ENCODE data around the gene COPS7B.
"Not testable (repeated sequence)": the region's sequence is repeated elsewhere in the genome, so short reads cannot be mapped to it uniquely, and the experiment has no call there.

Gene COPS7B

DNA sequence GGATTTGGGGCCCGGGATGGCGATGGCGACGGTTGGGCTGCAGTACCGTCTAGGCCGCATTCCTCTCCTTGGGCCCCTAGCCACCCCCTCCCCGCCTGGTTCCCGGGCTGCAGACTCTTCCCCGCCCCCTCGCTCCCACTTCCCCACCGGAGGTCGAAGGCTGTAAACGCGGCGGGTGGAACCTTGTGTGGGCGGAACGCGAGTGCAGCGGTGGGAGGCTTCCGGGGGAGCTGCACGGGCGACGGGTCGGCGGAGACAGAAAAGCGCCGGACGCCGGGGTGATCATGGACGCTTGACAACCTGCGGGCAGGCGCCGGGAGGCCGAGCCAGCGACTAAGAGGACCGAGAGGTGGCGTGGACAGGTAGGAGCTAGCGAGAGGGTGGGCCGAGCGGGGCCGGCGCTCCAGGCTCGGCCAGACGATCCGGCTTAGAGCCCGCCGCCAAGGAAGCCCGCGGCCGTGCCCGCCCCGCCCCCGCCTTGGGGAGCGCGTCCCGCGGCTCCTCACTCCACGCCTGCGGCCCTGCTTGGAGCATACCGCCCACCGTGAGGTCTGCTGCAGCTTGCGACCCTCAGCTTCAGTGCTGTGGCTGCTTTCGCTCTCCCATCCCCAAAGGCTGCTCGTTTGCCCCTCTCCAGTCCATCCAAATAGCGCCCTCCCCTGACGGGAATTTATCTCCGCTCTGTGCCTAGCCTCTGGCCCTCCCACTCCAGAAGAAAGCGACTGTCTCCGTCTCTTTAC is at the start of gene COPS7B:
Gene COPS7B (plus strand): TSS at position 269 of the 740 bp plus-strand sequence. CDS start 2,126 bp downstream, outside the sequence.
- DNase-seq (ENCODE audit: low read depth) = peak; percentile 67

DNA sequence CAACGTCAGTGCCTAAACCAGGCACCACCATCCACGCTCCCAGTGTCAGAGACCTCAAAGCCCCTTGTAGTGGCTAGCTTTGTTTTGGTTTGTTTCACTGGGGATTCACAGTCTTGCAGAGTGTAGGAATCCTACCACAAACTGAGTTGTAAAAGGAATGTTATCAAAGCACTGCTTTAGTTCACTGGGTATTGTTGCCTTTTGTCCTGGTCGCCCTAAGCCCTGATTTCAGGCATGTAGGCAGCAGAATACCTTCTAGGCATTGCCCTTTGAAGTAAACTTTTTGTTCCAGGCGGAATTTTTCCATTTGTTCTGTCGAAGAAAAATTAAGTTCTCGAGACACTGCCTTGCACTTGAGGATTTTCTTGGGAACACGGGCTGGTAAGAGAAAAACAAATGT is 48.5 kb upstream of the COPS7B start:
- DNase-seq (ENCODE audit: low read depth) = no peak

- DNase-seq (ENCODE audit: low read depth) = no peak
Observed at GRCh38 chr2:231743376-231744116, 42.7 kb upstream of the COPS7B start.

GRCh38 chr2:231745303-231746038 is 40.8 kb upstream of the COPS7B start:
- no peak for DNase-seq (ENCODE audit: low read depth)

GRCh38 chr2:231748153-231748896 is 37.9 kb upstream of the COPS7B start:
- not testable (repeated sequence) for DNase-seq (ENCODE audit: low read depth)

DNA sequence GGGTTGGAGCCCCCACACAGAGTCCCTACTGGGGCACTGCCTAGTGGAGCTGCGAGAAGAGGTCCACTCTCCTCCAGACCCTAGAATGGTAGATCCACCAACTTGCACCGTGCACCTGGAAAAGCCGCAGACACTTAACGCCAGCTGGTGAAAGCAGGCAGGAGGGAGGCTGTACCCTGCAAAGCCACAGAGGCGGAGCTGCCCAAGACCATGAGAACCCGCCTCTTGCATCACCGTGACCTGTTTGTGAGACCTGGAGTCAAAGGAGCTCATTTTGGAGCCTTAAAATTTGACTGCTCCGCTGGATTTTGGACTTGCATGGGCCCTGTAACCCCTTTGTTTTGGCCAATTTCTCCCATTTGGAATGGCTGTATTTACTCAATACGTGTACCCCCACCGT is 37.2 kb upstream of the COPS7B start:
- not testable (repeated sequence) for DNase-seq (ENCODE audit: low read depth)

- DNase-seq (ENCODE audit: low read depth) = no peak
Observed at GRCh38 chr2:231751042-231751815, 35.0 kb upstream of the COPS7B start.

DNA sequence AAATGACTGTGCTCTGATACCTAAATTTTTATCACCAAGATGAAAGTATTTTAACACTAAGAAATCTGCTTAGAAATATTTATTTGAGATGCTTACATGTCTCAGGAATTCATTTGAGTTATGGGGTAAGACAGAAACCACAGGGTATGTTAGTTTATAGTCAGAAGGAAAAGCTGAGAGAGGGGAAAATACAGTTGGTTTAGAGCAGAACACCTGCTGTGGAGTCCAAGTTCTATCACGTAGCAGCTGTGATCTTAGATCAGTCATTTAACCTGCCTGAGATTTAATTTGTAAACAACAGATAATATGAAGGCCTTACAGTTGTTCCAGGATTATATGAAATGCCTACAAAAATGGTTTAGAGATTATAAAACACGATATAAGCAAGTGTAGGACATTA is 34.2 kb upstream of the COPS7B start:
- DNase-seq (ENCODE audit: low read depth) = no peak

- DNase-seq (ENCODE audit: low read depth) = no peak
Observed at GRCh38 chr2:231761735-231762134, 24.5 kb upstream of the COPS7B start.

- DNase-seq (ENCODE audit: low read depth) = no peak
Observed at GRCh38 chr2:231764124-231764523, 22.1 kb upstream of the COPS7B start.

DNA sequence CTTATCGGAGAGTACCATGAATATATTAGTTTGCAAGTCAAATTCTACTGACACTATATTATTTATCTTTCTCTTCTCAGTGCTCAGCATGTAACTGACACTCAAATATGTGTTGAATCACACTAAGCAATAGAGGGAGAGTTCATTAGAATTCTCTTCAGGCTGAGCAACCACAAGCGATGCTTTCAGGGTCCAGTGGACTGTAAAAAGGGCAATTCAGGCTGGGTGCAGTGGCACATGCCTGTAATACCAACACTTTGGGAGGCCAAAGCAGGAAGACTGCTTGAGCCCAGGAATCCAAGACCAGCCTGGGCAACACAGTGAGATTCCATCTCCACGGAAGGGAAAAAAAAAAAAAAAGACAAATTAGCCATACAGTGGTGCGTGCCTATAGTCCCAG is 21.5 kb upstream of the COPS7B start:
- DNase-seq (ENCODE audit: low read depth) = no peak

GRCh38 chr2:231765496-231765929 is 20.7 kb upstream of the COPS7B start:
- DNase-seq (ENCODE audit: low read depth) = no peak

DNA sequence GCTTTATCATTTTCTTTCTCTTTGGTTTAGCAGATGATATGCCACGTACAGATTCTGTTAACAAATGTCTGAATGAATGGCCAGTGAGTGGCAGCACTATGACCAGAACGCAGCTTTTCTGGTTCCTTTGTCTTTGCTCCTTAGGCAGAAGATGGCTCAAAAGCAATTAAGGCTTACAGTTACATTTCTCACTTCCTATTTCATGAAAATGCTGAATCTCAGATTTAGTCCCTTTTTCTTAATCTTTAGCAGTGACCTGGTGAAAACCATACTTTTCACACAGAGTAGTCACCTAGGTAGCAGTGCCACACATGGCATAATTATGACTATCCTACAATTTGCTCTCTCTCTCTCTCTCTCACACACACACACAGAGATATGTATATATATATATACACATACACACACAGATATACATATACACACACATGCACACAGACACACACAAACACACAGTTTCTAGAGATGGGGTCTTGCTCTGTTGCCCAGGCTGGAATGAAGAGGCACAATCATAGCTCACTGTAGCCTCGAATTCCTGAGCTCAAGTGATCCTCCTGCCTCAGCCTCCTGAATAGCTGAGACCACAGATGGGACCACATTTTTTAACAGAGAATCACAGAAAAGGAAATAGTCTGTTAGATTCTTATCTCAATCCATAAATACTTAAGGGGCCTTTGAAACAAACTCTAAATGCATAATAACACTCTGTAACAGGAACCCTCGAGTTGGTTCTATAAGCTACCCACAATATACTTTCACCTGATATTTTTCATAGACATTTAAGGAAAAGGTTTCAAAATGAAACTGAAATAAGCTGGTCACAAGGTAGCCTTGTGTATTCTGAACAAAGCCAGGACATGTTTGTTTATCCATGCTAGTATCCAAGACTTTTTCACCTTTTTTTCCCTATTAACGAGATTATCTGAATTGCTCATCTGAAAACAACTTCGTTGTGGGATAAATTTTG is 16.8 kb upstream of the COPS7B start:
- no peak for DNase-seq (ENCODE audit: low read depth)

GRCh38 chr2:231780123-231780908 is 5.9 kb upstream of the COPS7B start:
- no peak for DNase-seq (ENCODE audit: low read depth)

DNA sequence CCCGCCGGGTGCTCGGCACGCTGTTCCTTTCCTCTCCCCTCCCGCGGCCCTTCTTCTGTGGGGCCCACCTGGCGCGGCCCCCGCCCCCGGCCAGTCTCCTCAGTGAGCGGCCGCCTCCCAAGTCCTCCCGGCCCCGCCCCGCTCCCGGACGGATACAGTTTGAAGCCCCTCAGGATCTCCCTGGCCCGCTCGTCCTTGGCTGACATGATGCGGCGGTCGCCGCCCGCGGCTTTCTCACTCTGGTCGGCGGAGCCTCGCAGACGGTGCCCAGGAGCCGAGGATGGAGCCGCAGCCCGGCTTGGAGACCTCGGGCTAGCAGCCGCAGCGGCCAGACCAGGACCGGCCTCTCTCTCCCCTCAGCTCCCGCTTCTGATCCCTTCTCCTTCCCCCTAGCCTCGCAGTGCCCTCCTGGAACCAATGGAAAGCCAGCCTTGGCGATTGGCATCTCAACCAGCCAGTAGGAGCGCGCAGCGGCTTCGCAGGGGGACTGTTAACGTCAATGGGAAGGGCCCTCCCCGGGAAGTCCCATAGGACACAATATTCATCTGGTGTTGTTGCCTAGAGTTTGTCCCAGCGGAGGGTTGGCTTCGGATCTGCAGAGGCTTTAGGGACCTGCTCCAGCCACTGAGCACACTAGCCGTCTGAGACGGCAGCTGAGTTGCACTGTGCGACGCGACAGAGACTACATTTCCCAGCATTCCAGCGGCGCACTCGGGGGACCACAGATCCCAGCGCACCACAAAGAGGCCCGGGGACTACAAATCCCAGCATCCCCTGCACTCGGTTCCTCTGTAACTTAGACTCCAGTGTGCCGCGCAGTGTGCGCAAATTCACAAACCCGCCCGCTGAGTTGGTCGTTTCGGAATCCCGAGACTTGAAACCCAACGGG is 5.1 kb upstream of the COPS7B start, which contains the start of gene PDE6D:
Gene PDE6D (minus strand): TSS at position 374 of the 889 bp plus-strand sequence. CDS start 168 bp downstream, at position 206.
- peak; percentile 94 for DNase-seq (ENCODE audit: low read depth)

GRCh38 chr2:231781798-231782726 is 4.2 kb upstream of the COPS7B start:
- no peak for DNase-seq (ENCODE audit: low read depth)

DNA sequence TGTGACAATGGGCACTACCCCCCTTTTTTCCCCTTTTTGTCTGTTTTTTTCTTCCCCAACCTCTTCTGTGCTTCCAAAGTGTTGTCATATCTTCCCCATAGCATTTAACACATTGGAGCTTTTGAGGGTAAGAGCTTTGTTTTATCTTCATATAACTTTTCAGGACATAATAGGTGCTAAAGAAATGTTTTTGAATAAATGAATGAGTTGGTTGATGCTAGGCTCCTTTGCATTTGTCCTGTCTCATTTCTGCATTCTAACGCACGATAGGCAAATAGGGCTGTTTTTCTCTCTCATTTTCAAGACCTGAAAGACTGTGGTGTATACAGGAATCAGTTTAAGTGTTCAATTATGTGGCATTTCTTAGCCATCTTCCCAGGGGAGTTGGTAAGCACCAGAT is 832 bp upstream of the COPS7B start:
- DNase-seq (ENCODE audit: low read depth) = no peak
